DND-41 (cell line): ENCODE measurements around the gene UPF3B.

ENCODE experiments used
- ATAC-seq: fragments of 200-7000 bp; cut with Tn5 transposase; 3 replicates; pipeline ENCODE4 v1.9.1; 2021; ENCODE audit warnings: low read depth; ENCODE audit not compliant: insufficient read depth
- DNase-seq: peaks from one replicate; pipeline ENCODE4 v3.0.0-alpha.2; 2020
- H2AFZ ChIP-seq: 2 replicates; pipeline ENCODE4 v1.6.0; 2012; ENCODE audit warnings: low read depth, low read length
- H3K27ac ChIP-seq: 2 replicates; pipeline ENCODE4 v1.5.1; 2012; ENCODE audit warnings: low read length, inconsistent platforms
- H3K27me3 ChIP-seq: fragments of 200-600 bp; sonication (generic); 2 replicates; pipeline ENCODE4 v1.6.0; 2012; ENCODE audit warnings: low read length, mild to moderate bottlenecking, inconsistent platforms; ENCODE audit not compliant: insufficient read depth, poor library complexity
- H3K36me3 ChIP-seq: 2 replicates; pipeline ENCODE4 v1.5.1; 2012; ENCODE audit warnings: low read length, inconsistent platforms; ENCODE audit not compliant: insufficient read depth
- H3K4me1 ChIP-seq: 2 replicates; pipeline ENCODE4 v1.5.1; 2012; ENCODE audit warnings: mild to moderate bottlenecking, low read length; ENCODE audit not compliant: insufficient read depth
- H3K4me2 ChIP-seq: 2 replicates; pipeline ENCODE4 v1.6.0; 2012; ENCODE audit warnings: mild to moderate bottlenecking, moderate library complexity, low read length, inconsistent platforms; ENCODE audit not compliant: insufficient read depth
- H3K4me3 ChIP-seq, 2 experiments: fragments of 200-600 bp in 1 of 2; shearing (Covaris generic) in 1 of 2; 2 replicates each; pipeline ENCODE4 v1.5.1; 2012 to 2016; ENCODE audit warnings: inconsistent platforms in 2 of 2, low read length in 2 of 2, mild to moderate bottlenecking in 2 of 2, low read depth in 1 of 2, moderate library complexity in 1 of 2
- H3K79me2 ChIP-seq: 2 replicates; pipeline ENCODE4 v1.6.0; 2012; ENCODE audit warnings: low read length, inconsistent platforms; ENCODE audit not compliant: insufficient read depth
- H3K9ac ChIP-seq: 2 replicates; pipeline ENCODE4 v1.6.0; 2012; ENCODE audit warnings: low read depth, mild to moderate bottlenecking, inconsistent platforms, low read length, moderate library complexity
- H3K9me3 ChIP-seq: 2 replicates; pipeline ENCODE4 v1.5.1; 2012; ENCODE audit warnings: low read length, moderate library complexity, mild to moderate bottlenecking, inconsistent platforms; ENCODE audit not compliant: insufficient read depth, severe bottlenecking
- H4K20me1 ChIP-seq: 2 replicates; pipeline ENCODE4 v1.6.0; 2012; ENCODE audit warnings: low read length; ENCODE audit not compliant: insufficient read depth
- EZH2 ChIP-seq: IDR thresholded peaks from 3 replicates; pipeline ENCODE4 v1.6.1; 2012; ENCODE audit warnings: borderline replicate concordance, low read depth, mild to moderate bottlenecking, moderate library complexity, low read length, inconsistent platforms; ENCODE audit not compliant: severe bottlenecking
- TF ChIP-seq, protein P1 (sequence below): IDR thresholded peaks from 2 replicates; pipeline ENCODE4 v1.5.1; 2012; ENCODE audit warnings: borderline replicate concordance, low read length, moderate library complexity, mild to moderate bottlenecking; ENCODE audit not compliant: poor library complexity, severe bottlenecking; ENCODE audit errors: extremely low read depth

The UPF3B gene

GRCh38 chrX:119878740-119879139 lies 26.0 kb upstream of the UPF3B start:
- Histone ChIP-seq H3K27ac (no peak overlapping the region), H2AFZ (no peak overlapping the region), H3K9me3 (no peaks in the 10 kb centered on the region), H3K4me3 (no peak overlapping the region), H3K27me3 (no peaks in the 10 kb centered on the region), H3K4me2 (no peak overlapping the region), H3K4me1 (peaks cover 4% of the 10 kb centered on the region; the same call in 1 of the 2 replicates), H3K79me2 (peaks cover 14% of the 10 kb centered on the region), H3K9ac (no peak overlapping the region), H3K36me3 (peaks cover 27% of the 10 kb centered on the region; the same call in 1 of the 2 replicates), H4K20me1 (no peaks in the 10 kb centered on the region)
- no peak for ATAC-seq
- DNase-seq, result no peak
- TF ChIP-seq, protein P1, sequence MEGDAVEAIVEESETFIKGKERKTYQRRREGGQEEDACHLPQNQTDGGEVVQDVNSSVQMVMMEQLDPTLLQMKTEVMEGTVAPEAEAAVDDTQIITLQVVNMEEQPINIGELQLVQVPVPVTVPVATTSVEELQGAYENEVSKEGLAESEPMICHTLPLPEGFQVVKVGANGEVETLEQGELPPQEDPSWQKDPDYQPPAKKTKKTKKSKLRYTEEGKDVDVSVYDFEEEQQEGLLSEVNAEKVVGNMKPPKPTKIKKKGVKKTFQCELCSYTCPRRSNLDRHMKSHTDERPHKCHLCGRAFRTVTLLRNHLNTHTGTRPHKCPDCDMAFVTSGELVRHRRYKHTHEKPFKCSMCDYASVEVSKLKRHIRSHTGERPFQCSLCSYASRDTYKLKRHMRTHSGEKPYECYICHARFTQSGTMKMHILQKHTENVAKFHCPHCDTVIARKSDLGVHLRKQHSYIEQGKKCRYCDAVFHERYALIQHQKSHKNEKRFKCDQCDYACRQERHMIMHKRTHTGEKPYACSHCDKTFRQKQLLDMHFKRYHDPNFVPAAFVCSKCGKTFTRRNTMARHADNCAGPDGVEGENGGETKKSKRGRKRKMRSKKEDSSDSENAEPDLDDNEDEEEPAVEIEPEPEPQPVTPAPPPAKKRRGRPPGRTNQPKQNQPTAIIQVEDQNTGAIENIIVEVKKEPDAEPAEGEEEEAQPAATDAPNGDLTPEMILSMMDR, result no peak
- no peak for TF ChIP-seq EZH2

DNA sequence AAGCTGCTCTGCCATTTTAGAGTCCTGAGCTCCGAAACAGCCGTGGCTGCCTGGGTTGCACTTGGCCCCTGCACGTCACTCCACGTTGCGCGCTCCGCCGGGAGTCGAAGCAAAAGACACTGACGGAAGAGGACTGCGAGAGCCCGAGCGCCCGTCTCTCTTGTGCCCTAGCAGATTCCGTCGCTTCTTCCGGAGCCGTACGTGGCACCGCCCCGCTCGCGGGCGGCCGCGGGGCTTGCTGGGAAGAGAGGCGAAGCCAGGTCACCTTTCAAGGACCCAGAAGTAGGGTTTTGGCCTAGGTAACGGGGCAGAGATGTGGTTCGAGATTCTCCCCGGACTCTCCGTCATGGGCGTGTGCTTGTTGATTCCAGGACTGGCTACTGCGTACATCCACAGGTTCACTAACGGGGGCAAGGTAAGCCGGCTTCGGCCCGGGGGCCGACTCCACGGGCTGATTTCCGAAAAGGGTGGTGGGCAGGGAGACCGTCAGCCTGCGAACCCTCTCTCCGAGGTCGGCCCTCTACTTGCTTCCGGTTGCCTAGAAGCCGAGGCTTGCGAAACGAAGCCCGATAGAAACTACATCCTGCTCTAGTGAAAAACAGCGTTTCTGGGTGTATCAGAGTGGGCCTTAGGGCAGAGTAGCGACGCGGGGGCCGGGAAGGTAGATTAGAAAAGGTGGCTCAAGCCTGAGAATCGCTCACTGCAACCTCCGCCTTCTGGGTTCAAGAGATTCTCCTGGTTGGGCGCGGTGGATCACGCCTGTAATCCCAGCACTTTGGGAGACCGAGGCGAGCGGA lies 19.0 kb upstream of the UPF3B start, which contains the start of the genes NDUFA1 and RNF113A:
NDUFA1 (plus strand) TSS at position 234 of the 797 bp plus-strand sequence; CDS start at position 314, 80 bp downstream.
RNF113A (minus strand) TSS at position 135 of the 797 bp plus-strand sequence; CDS start at position 15, 120 bp downstream.
- H2AFZ ChIP-seq, result peak within 1 kb of the TSS; percentile 87
- H3K4me3 ChIP-seq, result peak within 1 kb of the TSS; percentile 61 to 77
- peaks cover 29% of the 10 kb centered on the region for H3K4me1 ChIP-seq
- H3K4me2 ChIP-seq, result peak within 1 kb of the TSS; percentile 72
- no peaks in the 10 kb centered on the region for H3K9me3 ChIP-seq
- no peaks in the 10 kb centered on the region for H3K27me3 ChIP-seq
- peak within 1 kb of the TSS; percentile 94 for H3K9ac ChIP-seq
- peaks cover 7% of the 10 kb centered on the region; the same call in 1 of the 2 replicates for H4K20me1 ChIP-seq
- ATAC-seq (peak; percentile 93), DNase-seq (peak; percentile 86)
- H3K36me3 ChIP-seq, result peaks cover 19% of the 10 kb centered on the region
- H3K79me2 ChIP-seq, result peaks cover 61% of the 10 kb centered on the region
- H3K27ac ChIP-seq, result peak within 1 kb of the TSS; percentile 98
- TF ChIP-seq EZH2, result no peak
- TF ChIP-seq, protein P1, result no peak

GRCh38 chrX:119871245-119871598 lies 18.5 kb upstream of the UPF3B start:
- peak overlapping the region; percentile 87 for H2AFZ ChIP-seq
- peaks cover 61% of the 10 kb centered on the region for H3K79me2 ChIP-seq

More at GRCh38 chrX:119871245-119871598, 18.5 kb upstream of the UPF3B start:
- peaks cover 7% of the 10 kb centered on the region; the same call in 1 of the 2 replicates for H4K20me1 ChIP-seq
- peak overlapping the region; percentile 98 for H3K27ac ChIP-seq
- peak overlapping the region; percentile 94 for H3K9ac ChIP-seq
- peak overlapping the region; percentile 72 for H3K4me2 ChIP-seq
- no peaks in the 10 kb centered on the region for H3K27me3 ChIP-seq
- H3K36me3 ChIP-seq, result peaks cover 15% of the 10 kb centered on the region
- no peaks in the 10 kb centered on the region for H3K9me3 ChIP-seq
- TF ChIP-seq, protein P1, result no peak
- TF ChIP-seq EZH2, result no peak
- H3K4me1 ChIP-seq, result peaks cover 29% of the 10 kb centered on the region
- DNase-seq (no peak), ATAC-seq (peak; percentile 24)
- H3K4me3 ChIP-seq, result peak overlapping the region; percentile 61 to 77
